IMR-90 (cell line): ENCODE measurements around the gene MBNL3. TPM values are rescaled to one million over a fixed set of nuclear protein-coding genes. Genes with fewer than 3 reads are reported as not detected.

ENCODE experiments used
- ATAC-seq: fragments of 200-7000 bp; cut with Tn5 transposase; 2 replicates; pipeline ENCODE4 v1.9.1; 2020; ENCODE audit warnings: low read depth, mild to moderate bottlenecking, moderate library complexity
- BruUV-seq: library from RNA; stranded (reverse); fragments of 400-500 nt; replicated peaks from 2 replicates; lab custom pipeline; 2021; lab: Mats Ljungman, UMichigan
- CTCF ChIA-PET: fragments of 300-600 bp; formaldehyde crosslinking; extraction: SDS; loops from one replicate; lab custom pipeline; 2021; ENCODE audit warnings: antibody characterized with exemption; lab: Yijun Ruan, JAX
- POLR2A ChIA-PET: fragments of 300-600 bp; sonication (Branson Sonifier 250); formaldehyde crosslinking; loops from one replicate; lab custom pipeline; 2022; ENCODE audit warnings: antibody characterized with exemption; ENCODE audit not compliant: unreplicated experiment; lab: Charles Lee
- DNase-seq: peaks from one replicate; pipeline ENCODE4 v3.0.0; 2013
- H2AFZ ChIP-seq: replicated peaks from 2 replicates; pipeline ENCODE3; 2013; ENCODE audit warnings: low read length, mild to moderate bottlenecking; ENCODE audit not compliant: poor library complexity
- H2AK5ac ChIP-seq: 2 replicates; pipeline ENCODE4 v1.6.1; 2013; ENCODE audit warnings: low read depth, low read length, inconsistent platforms
- H2AK9ac ChIP-seq: replicated peaks from 2 replicates; pipeline ENCODE3; 2013; ENCODE audit warnings: mild to moderate bottlenecking, low read depth, low read length, moderate library complexity; ENCODE audit not compliant: poor library complexity
- H2BK120ac ChIP-seq: 2 replicates; pipeline ENCODE4 v1.6.1; 2013; ENCODE audit warnings: low read depth, low read length, inconsistent platforms
- H2BK15ac ChIP-seq: 3 replicates; pipeline ENCODE4 v1.6.1; 2013; ENCODE audit warnings: low read depth, low read length, inconsistent platforms
- H2BK20ac ChIP-seq: 2 replicates; pipeline ENCODE4 v1.6.1; 2013; ENCODE audit warnings: low read depth, mild to moderate bottlenecking, inconsistent platforms, low read length, moderate library complexity
- H2BK5ac ChIP-seq: 2 replicates; pipeline ENCODE4 v1.6.1; 2013; ENCODE audit warnings: mild to moderate bottlenecking, low read depth, low read length, inconsistent platforms; ENCODE audit not compliant: poor library complexity, severe bottlenecking
- H3K14ac ChIP-seq: replicated peaks from 2 replicates; pipeline ENCODE4 v1.6.1; 2013; ENCODE audit warnings: low read depth, low read length, inconsistent platforms
- H3K18ac ChIP-seq: 2 replicates; pipeline ENCODE4 v1.6.1; 2013; ENCODE audit warnings: low read depth, low read length, control low read depth
- H3K23ac ChIP-seq: 2 replicates; pipeline ENCODE4 v1.6.1; 2013; ENCODE audit warnings: low read depth, low read length, inconsistent platforms
- H3K27ac ChIP-seq: 2 replicates; pipeline ENCODE4 v1.5.1; 2013; ENCODE audit warnings: mild to moderate bottlenecking, control low read depth, low read length; ENCODE audit not compliant: insufficient read depth
- H3K27me3 ChIP-seq: 2 replicates; pipeline ENCODE4 v1.6.1; 2013; ENCODE audit warnings: low read length; ENCODE audit not compliant: control insufficient read depth, insufficient read depth
- H3K36me3 ChIP-seq: 2 replicates; pipeline ENCODE4 v1.6.1; 2013; ENCODE audit warnings: low read length, mixed read lengths; ENCODE audit not compliant: control insufficient read depth, insufficient read depth
- H3K4ac ChIP-seq: 2 replicates; pipeline ENCODE4 v1.6.1; 2013; ENCODE audit warnings: low read depth, low read length, inconsistent platforms
- H3K4me1 ChIP-seq: 2 replicates; pipeline ENCODE4 v1.6.1; 2013; ENCODE audit warnings: low read length, mixed read lengths; ENCODE audit not compliant: control insufficient read depth, insufficient read depth
- H3K4me2 ChIP-seq: 2 replicates; pipeline ENCODE4 v1.6.1; 2013; ENCODE audit warnings: low read depth, mild to moderate bottlenecking, control low read depth, low read length, moderate library complexity
- H3K4me3 ChIP-seq: 2 replicates; pipeline ENCODE4 v1.5.1; 2013; ENCODE audit warnings: low read depth, mild to moderate bottlenecking, control low read depth, low read length, moderate library complexity; ENCODE audit not compliant: insufficient read depth
- H3K56ac ChIP-seq: 2 replicates; pipeline ENCODE4 v1.6.1; 2013; ENCODE audit warnings: low read length, inconsistent platforms; ENCODE audit not compliant: insufficient read depth; ENCODE audit errors: extremely low read depth
- H3K79me1 ChIP-seq, 2 experiments: 2 replicates each; pipeline ENCODE4 v1.6.1; 2013; ENCODE audit warnings: low read length in 2 of 2, inconsistent platforms in 1 of 2, low read depth in 1 of 2
- H3K9ac ChIP-seq: 2 replicates; pipeline ENCODE4 v1.6.1; 2013; ENCODE audit warnings: low read depth, low read length, control low read depth
- H3K9me1 ChIP-seq: 2 replicates; pipeline ENCODE4 v1.6.1; 2013; ENCODE audit warnings: low read length, inconsistent platforms; ENCODE audit not compliant: insufficient read depth
- H3K9me3 ChIP-seq: 2 replicates; pipeline ENCODE4 v1.6.1; 2013; ENCODE audit warnings: low read length; ENCODE audit not compliant: control insufficient read depth, insufficient read depth
- H4K20me1 ChIP-seq: 2 replicates; pipeline ENCODE4 v1.6.1; 2013; ENCODE audit warnings: low read length, inconsistent platforms; ENCODE audit not compliant: insufficient read depth
- H4K5ac ChIP-seq: 2 replicates; pipeline ENCODE4 v1.6.1; 2013; ENCODE audit warnings: mild to moderate bottlenecking, low read depth, low read length, control low read depth
- H4K8ac ChIP-seq, 2 experiments: 2 replicates each; pipeline ENCODE4 v1.6.1; 2013; ENCODE audit warnings: low read depth in 2 of 2, low read length in 2 of 2, control low read depth in 1 of 2, inconsistent platforms in 1 of 2
- H4K91ac ChIP-seq: 2 replicates; pipeline ENCODE4 v1.6.1; 2013; ENCODE audit warnings: low read depth, low read length, inconsistent platforms; ENCODE audit not compliant: insufficient read depth
- MAFK ChIP-seq: IDR thresholded peaks from 2 replicates; pipeline ENCODE4 v1.6.1; 2012; ENCODE audit warnings: low read depth, low read length, improper control_type of control experiment
- POLR2A ChIP-seq: IDR thresholded peaks from 2 replicates; pipeline ENCODE4 v1.6.1; 2012; ENCODE audit warnings: mild to moderate bottlenecking, low read depth, low read length
- WGBS, 2 experiments: methylation state at CpG; one replicate each; pipeline versions ENCODE4 v1.1.5 to v1.1.7; 2013; ENCODE audit warnings: missing lambda C conversion rate in 2 of 2; ENCODE audit not compliant: insufficient read length in 1 of 2; ENCODE audit errors: extremely low coverage in 2 of 2; 5-methylcytosine and 5-hydroxymethylcytosine counted together
- dilution Hi-C: fragments of 300-500 bp; cut with HindIII; formaldehyde crosslinking; loops from one replicate; pipeline ENCODE4 v1.14.3; 2018; ENCODE audit warnings: low sequenced_read_pairs; ENCODE audit not compliant: unreplicated experiment
- in situ Hi-C: fragments of 300-500 bp; cut with MboI; formaldehyde crosslinking; loops from 3 replicates; pipeline ENCODE4 v1.14.3; 2019; ENCODE audit warnings: low sequenced_read_pairs, inconsistent platforms, mixed read lengths
- intact Hi-C: fragments of 100-400 bp; cut with micrococcal nuclease; formaldehyde crosslinking; loops from 2 replicates; pipeline ENCODE4 v1.10.0; 2022
- polyA plus RNA-seq, 3 experiments: library from polyadenylated mRNA; depleted of rRNA; stranded (reverse); fragments of >200 nt; gene quantifications; 2 replicates each; pipeline ENCODE4 v1.2.3, GENCODE V29; 2012; ENCODE audit warnings: low replicate concordance in 1 of 3
- total RNA-seq: library from RNA; depleted of rRNA; stranded (reverse); fragments of >200 nt; gene quantifications from 2 replicates; pipeline ENCODE4 v1.2.3, GENCODE V29; 2012

Gene MBNL3
- total and polyA plus RNA-seq, 2 of the 4 experiments (the other 2 are of a cell fraction) = 0.32 to 1.1 TPM

DNA sequence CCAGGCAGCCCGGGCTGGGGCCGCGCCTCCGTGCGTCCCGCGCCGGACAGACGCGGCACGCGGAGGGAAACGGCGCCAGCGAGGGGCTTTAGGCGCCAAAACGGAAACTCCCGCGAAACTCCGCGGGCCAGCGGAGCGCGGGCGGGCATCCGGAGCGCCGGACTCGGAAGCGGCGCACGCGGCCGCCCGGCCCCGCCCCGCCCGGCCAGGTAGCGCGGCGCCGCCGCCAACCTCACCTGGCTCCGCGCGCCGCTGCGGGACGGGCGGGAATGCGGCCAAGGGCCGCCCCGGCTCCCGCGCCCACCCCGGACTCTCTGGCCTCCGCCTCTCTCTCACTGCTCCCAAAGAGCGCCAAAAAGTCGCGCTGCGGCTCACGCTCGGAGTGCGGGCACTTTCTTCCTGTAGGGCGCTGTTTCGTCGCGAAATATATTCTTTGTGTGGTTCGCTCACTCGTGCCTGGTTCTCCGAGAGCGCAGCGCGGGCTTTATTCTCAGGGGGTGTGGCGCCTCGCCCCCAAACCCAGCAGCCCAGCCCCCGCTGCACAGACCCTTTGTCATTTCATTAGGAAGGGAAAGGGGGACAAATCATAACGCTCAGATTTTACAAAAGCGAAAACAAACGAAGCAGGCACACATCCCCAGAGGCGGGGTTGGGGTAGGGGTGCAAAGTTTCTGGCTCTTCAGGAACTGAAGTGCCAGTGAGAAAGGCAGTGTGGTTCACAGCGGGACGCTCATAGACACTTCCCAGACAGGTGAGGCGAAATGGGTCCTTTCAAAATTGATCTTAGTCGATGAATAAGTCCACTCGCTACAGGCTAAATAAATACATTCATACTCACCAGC is 961 bp upstream of the MBNL3 start:
- Histone ChIP-seq H2AK9ac (no peak overlapping the region), H2BK20ac (no peak overlapping the region), H3K36me3 (no peaks in the 10 kb centered on the region), H3K4ac (no peak overlapping the region), H3K79me1 (no peaks in the 10 kb centered on the region), H2AK5ac (no peak overlapping the region), H3K9me1 (no peaks in the 10 kb centered on the region), H4K20me1 (no peaks in the 10 kb centered on the region), H3K14ac (no peak overlapping the region), H3K9ac (no peak overlapping the region), H2BK120ac (no peak overlapping the region), H3K4me2 (peak overlapping the region; percentile 77), H3K4me3 (peak overlapping the region; percentile 46), H3K23ac (no peak overlapping the region), H3K4me1 (no peaks in the 10 kb centered on the region), H4K5ac (no peak overlapping the region), H3K27me3 (peaks cover 16% of the 10 kb centered on the region), H3K27ac (no peak overlapping the region), H4K91ac (no peak overlapping the region), H2BK15ac (no peak overlapping the region), H4K8ac (no peak overlapping the region), H3K56ac (no peak overlapping the region), H2AFZ (peak overlapping the region; percentile 77), H3K18ac (no peak overlapping the region), H3K9me3 (no peaks in the 10 kb centered on the region), H2BK5ac (no peak overlapping the region)
- ATAC-seq (peak; percentile 45), DNase-seq (no peak)
- intact Hi-C loops (loop anchor here (5.0 kb wide), 3 partner anchors 197 to 272 kb away; partner anchors contain the start of gene RAP2C), in situ Hi-C loops (no loop called here), dilution Hi-C loops (no loop called here)
- ChIA-PET CTCF (no interaction called here), POLR2A (no interaction called here)
- no TSS peak for BruUV-seq
- TF ChIP-seq MAFK (no peak), POLR2A (no peak)
- WGBS, 2 experiments = 22% methylated on average over 29 of the region's 86 CpGs; no CpG with 5 or more reads in 1 of the 2 experiments
